Epithelial cell of proximal tubule (primary cell): ENCODE measurements around the gene SPINK5. TPM values are rescaled to one million over a fixed set of nuclear protein-coding genes. Genes with fewer than 3 reads are reported as not detected.

Experiments used
- DNase-seq: peaks from one replicate; pipeline ENCODE4 v3.0.0-alpha.2; 2011; ENCODE audit warnings: low read depth
- H3K4me3 ChIP-seq: 2 replicates; pipeline ENCODE4 v1.5.1; 2011; ENCODE audit warnings: low read depth, mild to moderate bottlenecking, low read length
- CTCF ChIP-seq: conservative IDR thresholded peaks from 2 replicates; pipeline ENCODE4 v1.5.1; 2012; ENCODE audit warnings: low read depth, mild to moderate bottlenecking, low read length
- total RNA-seq: library from RNA; depleted of rRNA; stranded (reverse); fragments of >200 nt; gene quantifications from 2 replicates; pipeline ENCODE4 v1.2.3, GENCODE V29; 2015

SPINK5 gene
- total RNA-seq, 1 donor from 2014 or later: not detected

GRCh38 chr5:148083203-148083602, 19.4 kb downstream of the SPINK5 start:
- no peak for DNase-seq
- H3K4me3 ChIP-seq: no peak overlapping the region
- TF ChIP-seq CTCF: no peak

GRCh38 chr5:148084269-148084668, 20.5 kb downstream of the SPINK5 start:
- TF ChIP-seq CTCF: no peak
- DNase-seq: no peak
- H3K4me3 ChIP-seq: no peak overlapping the region

DNA sequence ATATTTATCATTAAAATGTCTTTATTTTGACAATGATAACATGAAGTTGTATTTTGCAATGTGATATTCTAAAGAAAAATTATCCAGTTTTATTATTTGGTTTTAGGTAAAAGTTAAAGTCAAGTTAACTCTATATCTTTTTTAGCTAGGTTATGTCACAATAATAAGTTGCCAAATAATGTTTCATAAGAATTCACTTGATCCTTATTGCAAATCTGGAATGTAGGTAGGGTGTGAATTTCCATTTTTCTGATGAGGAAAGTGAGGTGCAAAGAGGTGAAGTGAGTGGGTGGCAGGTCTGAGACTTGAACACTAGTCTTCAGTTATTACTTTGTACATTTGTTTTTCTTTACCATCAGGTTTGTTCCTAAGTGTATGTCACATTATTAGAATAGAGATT, 21.5 kb downstream of the SPINK5 start:
- no peak overlapping the region for H3K4me3 ChIP-seq
- TF ChIP-seq CTCF: no peak
- DNase-seq: no peak

GRCh38 chr5:148085977-148086705, 22.4 kb downstream of the SPINK5 start:
- no peak for DNase-seq
- no peak for TF ChIP-seq CTCF
- no peak overlapping the region for H3K4me3 ChIP-seq

DNA sequence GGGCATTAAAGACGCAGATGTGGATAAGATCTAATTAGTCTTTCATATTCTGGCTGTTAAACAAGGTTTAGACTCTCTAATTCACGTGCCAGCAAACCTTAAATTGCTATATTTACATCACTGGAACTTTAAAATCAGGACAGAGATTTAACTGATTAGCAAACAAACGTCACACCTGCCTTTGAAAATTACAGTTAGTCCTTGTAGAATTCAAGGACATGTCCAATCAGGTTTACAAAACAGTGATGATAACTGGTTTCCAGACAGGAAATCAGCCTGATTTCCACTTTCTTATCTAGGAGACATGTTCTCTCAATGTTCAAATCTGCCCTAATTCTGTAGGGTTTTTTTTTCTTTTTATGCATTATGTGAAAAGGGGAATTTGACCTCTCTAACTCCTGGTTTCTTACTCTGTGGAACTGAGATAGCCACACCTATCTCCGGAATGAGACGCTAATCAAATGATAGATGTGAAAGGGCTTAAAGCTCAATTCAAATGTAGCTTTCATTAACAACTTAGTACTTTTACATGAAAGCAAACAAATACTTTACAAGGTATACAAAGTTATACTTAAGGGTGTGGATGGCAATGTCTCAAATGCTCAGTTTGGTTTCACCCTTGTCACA, 26.5 kb downstream of the SPINK5 start:
- no peak overlapping the region for H3K4me3 ChIP-seq
- TF ChIP-seq CTCF: no peak
- no peak for DNase-seq

DNA sequence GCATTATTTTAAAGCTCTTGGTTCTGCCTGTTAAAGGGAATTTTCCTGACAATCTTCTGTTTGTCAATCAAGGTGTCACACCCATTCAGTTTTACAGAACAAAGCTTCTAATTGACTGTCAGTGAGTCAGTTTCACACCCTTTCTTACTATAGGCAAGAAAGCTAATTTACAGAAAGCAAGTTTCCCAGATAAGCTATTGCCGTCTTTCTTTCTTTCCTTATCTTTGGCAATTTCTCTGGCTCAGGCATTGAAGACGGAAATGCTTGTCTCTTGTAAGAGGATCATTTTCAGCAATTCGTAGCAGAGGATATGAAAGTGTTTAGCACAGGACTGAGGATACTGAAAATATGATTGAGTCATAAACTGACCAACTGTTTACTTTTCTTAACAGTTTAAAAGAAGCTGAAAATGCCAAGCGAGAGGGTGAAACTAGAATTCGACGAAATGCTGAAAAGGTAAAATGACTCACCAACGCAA, 27.0 kb downstream of the SPINK5 start:
- DNase-seq: no peak
- TF ChIP-seq CTCF: no peak
- H3K4me3 ChIP-seq: no peak overlapping the region
